Measurements from ENCODE around the gene CHAT.

CHAT gene

DNA sequence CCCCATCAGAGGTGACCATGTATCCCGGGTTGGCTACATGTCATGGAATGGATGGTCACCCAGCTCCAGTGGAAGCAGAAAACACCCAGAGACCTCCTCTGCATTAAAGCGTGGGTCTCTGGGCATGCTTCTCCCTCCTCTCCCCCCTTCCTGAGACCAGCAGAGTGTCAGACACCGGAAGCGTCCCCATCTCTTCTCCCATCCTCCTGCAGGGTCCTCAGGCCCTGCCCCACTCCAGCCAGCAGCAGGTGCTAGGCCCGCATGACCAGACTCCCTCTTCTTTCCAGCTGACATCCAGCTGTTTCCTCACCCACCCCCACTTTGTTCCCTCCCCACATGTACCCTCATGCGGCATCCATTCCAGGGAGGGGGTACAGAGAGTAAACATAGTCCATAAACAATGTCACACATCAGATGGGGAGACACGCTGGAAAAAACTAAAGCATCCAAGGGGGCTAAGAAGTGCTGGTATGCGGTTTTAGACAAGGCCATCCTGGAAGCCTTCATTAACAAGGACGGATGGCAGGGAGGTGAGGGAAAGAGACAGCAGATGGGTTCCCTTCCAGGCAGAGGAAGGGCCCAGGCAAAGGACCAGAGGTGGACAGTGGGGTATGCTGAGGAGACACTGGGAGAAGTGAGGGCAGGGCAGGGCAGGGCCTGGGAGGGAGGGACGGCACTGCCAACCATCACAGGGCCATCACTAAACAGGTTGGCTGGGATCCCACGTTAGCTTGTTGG, 16.2 kb upstream of the CHAT start:
- no peak for DNase-seq

DNA sequence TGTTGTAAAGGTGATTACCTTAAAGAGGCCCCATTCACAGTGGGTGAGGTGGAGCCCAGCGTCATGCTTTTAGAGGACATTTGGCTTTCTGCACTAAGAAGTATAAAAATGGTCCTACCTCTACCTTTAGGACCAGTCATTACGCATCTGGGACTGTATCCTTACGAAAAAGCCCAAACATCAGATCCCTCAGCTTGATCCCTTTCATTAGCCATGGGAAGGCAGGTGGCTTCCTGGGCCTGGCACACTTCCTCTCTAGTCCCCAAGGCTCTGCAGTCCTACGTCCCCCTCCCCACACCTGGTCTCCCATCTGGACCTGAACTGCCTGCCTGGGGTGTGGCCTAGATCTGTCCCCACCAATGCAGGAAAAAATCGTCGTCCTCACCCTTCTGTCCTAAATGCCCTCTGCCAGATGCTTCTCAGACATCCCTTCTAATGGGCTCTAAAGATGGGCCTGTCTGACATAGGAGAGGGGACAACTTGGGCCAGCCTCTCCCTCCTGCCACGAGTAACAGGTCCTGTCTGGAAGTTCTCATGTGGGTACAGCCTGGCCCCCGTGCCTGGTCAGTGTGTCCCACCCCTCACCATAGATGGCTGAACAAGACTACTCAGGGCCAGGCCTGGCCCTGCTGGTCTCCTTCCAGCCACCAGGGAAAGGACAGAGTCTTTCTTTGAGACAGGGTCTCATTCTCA, 15.5 kb upstream of the CHAT start:
- DNase-seq, result no peak

DNA sequence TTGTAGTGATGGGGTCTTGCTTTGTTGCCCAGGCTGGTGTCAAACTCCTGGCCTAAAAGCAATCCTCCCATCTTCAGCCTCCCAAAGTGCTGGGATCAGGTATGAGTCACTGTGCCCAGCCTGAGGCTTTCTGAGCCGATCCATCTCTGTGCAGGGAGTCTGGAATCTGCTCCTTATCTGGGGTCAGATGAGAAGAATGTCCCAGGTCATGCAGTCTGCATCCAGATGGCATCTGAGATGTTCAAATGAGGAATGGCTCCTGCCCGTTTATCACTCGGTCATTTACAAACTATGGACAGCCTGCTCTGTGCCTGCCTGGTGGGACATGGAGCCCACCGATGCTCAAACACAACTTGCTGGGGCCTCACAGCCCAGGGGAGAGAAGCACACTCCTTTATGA, 14.9 kb upstream of the CHAT start:
- DNase-seq, result no peak

DNA sequence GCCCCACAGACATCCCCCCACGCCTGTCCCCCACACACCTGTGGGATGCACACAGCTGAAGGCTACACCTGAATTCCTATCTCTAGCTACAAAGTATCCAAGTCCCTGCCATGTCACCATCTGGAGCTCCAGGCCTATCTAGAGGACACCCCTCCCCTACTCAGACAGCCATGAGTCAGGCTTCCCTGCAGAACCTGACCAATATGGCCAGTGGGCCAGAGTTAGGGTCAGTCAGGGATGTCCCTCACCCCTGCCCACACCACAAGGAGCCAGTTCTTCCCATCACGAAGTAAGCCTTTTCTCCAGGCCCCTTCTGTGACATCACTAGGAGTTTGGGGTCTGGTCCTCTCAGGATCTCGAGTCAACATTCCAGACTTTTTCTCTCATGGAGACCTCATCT, 14.3 kb upstream of the CHAT start:
- DNase-seq, result no peak

DNA sequence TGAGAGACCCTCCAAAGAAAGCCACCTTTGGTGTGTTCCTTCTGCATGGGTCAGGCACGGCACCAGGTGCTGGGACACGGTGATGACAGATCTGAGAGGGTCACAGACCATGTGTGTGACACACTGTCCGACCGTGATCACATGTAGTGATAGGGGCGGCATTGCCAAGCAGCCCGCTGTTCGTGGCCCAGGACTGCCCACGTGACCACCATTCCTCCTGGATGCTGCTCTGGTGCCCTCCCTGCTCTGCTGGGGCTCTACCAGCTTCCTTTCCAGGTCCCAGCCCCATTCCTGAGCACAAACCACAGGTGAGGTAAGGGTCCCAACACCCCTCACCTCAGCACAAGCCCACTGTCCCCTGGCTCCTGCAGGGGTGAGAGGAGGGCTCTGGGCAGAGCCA, 13.8 kb upstream of the CHAT start:
- DNase-seq, result no peak

DNA sequence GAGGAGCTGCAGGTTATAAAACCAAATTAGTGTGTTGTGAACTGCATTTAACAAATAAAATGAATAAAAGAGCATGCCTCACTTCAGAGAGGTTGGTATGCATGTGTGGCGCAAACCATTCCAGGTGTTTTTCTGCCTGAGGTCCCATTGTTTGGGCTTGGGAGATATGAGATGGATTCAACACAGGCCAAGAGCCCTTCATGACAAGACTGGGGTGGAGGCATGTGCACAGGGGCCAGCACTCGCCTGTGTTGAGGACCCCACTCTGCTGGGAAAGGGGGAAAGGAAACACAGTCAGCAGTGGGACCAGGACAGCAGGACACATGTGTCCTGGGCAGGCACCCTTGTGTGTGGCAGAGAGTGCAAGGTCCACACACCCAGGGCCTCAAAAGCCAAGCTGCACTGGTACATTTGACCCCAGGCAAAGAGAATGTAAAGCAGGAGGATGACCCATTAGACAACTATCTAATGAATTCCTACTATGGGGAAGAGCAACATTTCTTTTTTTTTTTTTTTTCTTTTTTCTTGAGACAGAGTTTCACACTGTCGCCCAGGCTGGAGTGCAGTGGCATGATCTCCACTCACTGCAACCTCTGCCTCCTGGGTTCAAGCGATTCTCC, 12.9 kb upstream of the CHAT start:
- no peak for DNase-seq

DNA sequence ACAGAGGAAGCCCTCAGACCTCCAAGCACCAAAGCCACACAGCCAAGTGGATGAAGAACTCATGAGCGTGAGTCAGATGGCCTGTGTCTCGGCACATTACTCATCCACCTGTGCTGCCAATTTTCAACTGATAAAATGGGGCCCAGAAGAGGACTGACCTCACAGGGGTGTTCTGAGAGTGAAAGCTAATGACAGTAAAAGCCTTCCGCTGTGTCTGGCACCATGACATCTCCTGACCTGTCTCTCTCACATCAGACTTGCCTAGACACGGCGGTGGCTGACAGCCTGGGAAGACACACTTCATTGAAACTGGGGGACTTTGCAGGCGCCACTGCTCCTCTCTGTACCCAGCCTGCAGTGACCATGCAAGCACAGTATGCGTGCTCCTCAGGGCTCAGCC, 12.0 kb upstream of the CHAT start:
- no peak for DNase-seq

DNA sequence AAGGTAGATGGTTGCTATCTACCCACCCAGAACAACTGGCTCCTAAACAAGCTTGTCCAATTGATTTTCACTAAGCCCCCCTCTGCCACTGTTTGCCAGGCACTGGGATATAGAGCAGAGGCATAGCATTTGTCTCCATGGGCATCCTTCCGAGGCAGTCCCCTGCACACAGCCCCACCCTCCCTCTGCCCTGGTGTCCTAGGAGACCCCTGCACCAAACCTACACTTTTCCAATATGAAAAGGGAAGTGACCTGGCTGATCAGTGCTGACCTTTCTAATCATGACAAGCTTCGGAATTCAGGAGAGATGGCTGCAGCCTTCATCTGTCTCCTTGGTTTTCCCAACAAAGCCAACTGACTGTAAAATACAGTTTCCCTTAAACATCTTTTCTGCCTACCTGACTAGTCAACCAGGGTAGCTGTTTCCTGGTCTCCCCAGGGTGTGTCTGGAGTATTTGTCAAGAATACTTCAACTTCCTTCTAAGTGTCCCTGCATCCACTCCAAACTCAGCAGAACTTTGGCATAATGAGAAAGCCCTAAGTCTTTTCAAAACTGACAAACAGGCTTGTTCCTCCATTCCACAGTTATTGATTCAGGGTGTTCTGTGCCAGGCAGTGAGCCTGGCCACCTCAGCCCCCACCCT, 11.3 kb upstream of the CHAT start:
- no peak for DNase-seq

DNA sequence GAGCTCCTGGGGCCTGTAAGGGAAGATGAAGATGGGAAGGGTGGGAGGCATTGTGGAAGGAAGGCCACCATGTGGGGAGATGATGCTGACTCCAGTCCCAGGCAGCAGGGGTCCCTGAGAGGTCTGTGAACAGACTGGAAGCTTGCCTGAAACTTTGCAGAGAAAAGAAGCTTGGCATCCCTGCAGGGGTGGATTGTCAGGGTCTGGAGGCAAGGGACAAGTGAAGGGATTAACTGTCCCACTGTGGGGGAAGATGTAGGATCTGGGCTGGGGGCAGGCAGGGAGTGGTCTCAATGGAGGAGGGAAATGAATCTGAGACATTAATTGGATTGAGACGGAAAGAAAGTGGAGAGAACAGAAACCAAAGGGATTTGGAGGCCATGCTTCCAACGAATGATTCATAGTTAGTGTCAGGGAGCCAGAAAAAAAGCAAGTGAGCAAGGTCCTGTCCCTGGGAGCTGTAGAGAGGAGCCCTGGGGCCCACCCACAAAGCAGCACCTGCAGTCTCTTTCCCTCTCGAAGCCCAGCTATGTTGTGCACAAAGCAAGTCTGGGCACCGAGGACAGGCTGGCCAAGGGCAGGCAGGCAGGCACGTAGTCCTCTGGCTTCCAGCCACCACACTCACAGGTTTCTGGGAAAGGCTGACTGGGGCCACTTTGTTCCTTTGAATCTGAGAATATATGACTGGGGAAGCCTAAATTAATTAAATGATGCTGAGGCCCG, 8.5 kb upstream of the CHAT start:
- no peak for DNase-seq

DNA sequence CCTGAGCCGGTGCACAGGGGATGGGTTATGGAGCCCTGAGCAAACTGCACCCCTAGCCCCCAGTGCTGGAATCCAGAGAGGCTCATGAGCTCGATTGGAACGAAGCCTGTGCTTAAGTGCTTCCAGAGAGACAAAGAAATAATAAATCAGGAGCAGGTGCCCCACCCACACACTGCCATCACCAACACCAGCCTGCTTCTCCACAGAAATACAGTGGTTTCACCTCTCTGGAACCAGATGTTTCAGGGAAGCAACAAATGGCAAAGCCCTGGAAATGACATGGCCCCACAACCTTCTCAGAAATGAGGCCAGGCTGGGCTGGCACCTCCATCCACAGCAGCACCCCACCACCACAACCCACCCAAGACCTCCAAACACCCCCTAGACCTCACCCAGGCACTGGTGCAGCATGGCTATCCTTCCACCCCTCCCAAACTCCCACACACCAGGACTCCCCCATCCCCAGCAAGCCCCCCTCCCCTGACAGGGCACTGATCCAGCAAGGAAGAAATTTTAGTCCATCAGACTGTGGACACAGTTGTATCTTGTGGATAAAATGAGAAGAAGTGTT, 7.8 kb upstream of the CHAT start:
- no peak for DNase-seq

DNA sequence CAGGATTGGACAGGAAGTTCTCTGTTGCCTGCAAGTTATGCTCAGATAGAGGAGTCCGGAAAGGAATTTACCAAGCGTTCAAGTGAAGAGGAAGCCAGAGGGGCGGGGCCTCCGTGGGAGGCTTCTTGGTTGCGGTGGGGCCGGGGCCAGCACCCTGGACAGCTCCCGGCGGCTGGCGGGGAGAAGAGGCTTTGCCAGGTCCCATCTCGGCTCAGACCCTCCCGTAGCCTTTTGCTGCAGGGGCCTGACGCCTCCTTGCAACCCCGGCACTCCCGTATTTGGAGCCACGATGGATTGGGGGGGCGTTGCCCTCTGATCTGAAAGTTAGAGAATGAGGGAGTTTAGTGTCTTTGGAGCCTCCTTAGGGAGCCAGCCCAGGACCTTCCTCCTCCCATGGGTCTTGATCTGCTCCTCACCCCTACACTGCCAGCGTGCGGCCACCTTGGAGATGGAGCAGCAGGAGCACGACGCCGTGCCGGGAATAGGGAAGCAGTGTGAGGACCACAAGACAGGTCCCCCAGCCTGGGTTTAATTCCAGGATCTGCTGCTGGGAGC, 6.8 kb upstream of the CHAT start:
- DNase-seq, result peak; percentile 78

DNA sequence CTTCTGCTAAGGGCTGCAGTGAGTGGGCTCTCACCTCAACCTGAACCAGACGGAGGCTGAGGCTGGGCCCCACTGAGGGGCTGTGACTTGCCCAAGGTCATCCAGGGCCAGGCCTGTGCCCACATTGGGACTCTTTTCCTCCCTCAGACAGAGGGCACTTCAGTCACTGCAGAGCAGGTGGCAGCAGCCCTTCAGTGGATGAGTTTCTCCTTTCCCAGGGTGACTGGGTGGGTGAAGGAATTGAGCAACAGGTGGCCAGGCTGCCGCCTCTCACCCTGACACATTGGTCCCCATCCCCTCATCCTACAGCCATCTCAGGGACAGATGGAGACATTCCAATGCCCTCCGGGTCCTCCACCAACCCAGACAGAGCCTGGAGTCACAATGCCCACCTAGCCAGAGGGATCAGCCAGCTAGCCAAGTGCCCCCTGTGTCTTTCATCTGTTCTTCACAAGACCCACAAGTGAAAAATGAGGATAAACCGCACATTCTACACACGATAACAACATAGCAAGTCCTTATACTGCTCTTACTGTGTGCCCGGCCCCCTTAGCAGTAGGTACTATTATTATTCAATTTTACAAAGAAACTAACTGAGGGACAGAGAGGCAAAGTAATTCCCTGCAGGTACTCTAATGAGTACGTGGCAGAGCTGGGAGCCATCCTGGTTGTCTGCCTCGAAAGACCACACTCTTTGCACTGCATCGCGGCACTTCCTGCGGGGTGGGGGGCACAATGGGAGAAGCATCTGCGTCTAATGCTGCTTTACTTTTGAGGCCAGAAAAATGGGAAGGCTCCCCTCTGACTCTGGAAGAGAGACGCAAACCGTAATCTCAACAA, 5.5 kb upstream of the CHAT start:
- DNase-seq, result no peak

DNA sequence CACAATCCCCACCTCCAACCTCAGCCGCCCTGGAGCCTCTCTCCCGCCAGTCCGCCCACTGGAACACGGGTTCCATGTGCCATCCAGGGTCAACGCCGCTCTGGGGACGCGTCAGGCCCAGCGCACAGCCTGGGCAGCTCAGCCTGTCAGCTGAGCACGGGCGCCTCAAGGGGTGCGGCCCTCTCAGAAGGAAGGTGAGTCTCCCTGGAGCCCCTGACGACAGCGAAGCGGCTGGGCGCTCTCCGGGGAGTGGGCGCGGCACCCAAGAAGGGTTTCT, 4.9 kb upstream of the CHAT start:
- DNase-seq, result no peak

DNA sequence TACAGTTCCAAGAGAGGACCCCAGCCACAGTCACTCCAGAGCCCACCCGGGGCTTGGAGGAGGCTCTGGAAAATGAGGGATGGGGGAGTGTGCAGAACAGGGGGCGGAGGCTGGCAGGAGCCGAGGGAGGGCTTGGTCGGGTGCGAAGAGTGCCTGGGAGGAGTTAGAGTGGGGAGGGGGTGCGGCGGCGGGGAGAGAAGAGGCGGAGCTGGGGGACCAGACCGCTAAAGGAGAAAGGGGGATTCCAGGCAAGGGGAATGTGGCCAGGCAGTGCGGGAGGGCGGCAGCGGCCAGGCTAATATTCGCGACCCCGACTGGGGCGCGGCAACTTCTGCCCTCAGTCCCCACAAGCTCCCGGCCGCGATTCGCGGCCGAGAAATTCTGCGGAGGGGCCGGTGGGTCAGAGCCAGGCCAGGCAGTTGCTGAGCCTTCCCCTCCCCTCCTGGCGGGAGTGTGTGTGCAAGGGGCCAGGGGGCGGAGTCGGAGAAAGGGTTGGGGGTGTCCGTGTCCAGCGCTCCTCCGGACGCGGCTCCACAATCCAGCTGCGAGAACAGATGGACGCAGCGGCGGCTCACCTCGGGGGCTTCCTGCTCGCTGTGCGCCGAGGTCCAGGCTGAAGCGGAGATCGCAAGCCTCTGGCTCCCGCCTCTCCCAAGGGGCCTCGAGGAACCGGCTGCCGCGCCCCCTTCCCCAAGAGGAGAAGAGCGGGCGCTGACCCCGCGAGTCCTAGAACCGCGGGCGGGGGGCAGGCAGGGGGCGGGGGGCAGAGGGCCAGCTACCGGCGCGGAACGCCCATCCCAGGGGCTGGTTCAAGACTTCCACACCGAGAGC, 4.3 kb upstream of the CHAT start:
- no peak for DNase-seq

DNA sequence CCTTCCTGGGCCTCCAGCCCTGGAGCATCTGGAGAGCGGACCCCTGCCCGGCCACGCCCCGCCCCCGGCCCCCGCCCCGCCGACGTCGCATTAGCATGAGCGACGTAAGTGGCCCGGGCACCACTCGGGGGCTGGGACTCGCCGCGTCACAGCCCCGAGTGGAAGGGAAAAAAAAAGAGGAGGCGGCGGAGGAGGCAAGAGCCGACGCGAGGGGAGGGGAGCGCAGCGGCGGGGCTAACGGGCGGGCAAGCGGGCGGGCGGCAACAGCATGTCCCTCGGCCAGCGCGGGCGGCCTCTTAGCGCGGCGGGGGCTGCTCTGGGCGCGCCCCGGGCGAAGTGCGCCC, 3.8 kb upstream of the CHAT start, which contains the start of gene SLC18A3:
SLC18A3 (plus strand) TSS at position 197 of the 344 bp plus-strand sequence. CDS start 431 bp downstream, outside the sequence.
- no peak for DNase-seq

DNA sequence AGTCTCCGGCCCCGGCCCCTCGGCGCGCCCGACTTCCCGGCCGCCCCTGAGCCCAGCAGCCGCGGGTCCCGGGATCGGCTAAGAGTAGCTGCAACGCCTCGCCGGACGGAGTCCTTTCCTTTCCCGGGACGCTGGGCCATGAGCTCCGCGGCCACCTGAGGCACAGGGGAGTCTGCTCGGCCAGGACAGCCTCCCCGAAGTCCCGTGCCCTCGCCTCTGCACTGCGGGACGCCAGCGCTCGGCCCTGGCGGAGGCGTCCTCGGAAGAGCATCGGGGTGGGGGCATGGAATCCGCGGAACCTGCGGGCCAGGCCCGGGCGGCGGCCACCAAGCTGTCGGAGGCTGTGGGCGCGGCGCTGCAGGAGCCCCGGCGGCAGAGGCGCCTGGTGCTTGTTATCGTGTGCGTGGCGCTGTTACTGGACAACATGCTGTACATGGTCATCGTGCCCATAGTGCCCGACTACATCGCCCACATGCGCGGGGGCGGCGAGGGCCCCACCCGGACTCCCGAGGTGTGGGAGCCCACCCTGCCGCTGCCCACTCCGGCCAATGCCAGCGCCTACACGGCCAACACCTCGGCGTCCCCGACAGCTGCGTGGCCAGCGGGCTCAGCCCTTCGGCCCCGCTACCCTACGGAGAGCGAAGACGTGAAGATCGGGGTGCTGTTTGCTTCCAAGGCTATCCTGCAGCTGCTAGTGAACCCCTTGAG, 3.2 kb upstream of the CHAT start:
- DNase-seq, result no peak

DNA sequence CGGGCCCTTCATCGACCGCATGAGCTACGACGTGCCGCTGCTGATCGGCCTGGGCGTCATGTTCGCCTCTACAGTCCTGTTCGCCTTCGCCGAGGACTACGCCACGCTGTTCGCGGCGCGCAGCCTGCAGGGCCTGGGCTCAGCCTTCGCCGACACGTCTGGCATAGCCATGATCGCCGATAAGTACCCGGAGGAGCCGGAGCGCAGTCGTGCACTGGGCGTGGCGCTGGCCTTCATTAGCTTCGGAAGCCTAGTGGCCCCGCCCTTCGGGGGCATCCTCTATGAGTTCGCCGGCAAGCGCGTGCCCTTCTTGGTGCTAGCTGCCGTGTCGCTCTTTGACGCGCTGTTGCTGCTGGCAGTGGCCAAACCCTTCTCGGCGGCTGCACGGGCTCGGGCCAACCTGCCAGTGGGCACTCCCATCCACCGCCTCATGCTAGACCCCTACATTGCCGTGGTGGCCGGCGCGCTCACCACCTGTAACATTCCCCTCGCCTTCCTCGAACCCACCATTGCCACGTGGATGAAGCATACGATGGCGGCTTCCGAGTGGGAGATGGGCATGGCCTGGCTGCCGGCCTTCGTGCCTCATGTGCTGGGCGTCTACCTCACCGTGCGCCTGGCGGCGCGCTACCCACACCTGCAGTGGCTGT, 2.5 kb upstream of the CHAT start:
- DNase-seq, result no peak

DNA sequence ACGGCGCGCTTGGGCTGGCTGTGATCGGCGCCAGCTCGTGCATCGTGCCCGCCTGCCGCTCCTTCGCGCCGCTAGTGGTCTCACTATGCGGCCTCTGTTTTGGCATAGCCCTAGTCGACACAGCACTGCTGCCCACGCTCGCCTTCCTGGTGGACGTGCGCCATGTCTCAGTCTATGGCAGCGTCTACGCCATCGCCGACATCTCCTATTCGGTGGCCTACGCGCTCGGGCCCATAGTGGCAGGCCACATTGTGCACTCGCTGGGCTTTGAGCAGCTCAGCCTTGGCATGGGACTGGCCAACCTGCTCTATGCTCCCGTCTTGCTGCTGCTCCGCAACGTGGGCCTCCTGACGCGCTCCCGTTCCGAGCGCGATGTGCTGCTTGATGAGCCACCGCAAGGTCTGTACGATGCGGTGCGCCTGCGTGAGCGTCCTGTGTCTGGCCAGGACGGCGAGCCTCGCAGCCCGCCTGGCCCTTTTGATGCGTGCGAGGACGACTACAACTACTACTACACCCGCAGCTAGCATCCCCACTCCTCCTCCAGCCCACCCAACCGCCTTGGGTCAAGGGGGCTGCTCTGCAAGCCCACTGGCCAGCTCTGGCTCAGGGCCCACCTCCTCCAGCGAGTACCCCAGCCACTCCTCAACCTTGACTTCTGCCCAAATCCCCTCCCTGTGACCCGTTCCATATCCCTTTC, 1.9 kb upstream of the CHAT start:
- no peak for DNase-seq

Data from left hindlimb (tissue), 1 donor.